ENCODE measurements around the gene ANKRD33B. TPM values are rescaled to one million over a fixed set of nuclear protein-coding genes. Genes with fewer than 3 reads are reported as not detected.

Gene ANKRD33B
- total RNA-seq, 1 experiment from 2014 or later = 6.9 TPM

DNA sequence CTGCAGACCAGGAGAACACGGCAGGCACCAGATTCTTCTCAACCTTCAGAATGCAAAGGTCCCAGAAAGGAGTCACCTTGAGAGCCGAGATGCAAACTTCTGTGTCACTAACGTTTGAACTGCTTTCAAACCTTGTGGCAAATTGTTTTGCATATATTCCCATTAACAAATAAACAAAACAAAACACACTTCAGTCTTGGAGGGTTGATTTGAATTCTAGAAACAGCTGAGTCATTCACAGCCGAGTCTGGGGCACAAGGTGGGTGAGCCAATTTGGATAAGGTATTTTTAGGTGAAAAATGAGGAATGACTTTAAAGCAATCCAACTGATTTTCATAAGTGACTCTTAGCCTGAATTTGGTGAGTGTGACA lies 38.8 kb upstream of the ANKRD33B start:
- TF ChIP-seq, protein P1, sequence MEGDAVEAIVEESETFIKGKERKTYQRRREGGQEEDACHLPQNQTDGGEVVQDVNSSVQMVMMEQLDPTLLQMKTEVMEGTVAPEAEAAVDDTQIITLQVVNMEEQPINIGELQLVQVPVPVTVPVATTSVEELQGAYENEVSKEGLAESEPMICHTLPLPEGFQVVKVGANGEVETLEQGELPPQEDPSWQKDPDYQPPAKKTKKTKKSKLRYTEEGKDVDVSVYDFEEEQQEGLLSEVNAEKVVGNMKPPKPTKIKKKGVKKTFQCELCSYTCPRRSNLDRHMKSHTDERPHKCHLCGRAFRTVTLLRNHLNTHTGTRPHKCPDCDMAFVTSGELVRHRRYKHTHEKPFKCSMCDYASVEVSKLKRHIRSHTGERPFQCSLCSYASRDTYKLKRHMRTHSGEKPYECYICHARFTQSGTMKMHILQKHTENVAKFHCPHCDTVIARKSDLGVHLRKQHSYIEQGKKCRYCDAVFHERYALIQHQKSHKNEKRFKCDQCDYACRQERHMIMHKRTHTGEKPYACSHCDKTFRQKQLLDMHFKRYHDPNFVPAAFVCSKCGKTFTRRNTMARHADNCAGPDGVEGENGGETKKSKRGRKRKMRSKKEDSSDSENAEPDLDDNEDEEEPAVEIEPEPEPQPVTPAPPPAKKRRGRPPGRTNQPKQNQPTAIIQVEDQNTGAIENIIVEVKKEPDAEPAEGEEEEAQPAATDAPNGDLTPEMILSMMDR (conservative IDR thresholded peaks at IDR 0.05) = no peak
- Histone ChIP-seq H3K18ac (ENCODE audit: insufficient read length, low read depth, low read length) (no peak overlapping the region), H2BK120ac (ENCODE audit: low read depth, low read length, poor library complexity, severe bottlenecking) (no peak overlapping the region), H2BK15ac (ENCODE audit: low read depth, low read length) (no peak overlapping the region), H3K23ac (ENCODE audit: insufficient read length, low read depth, low read length) (no peak overlapping the region), H3K9ac (ENCODE audit: extremely low read depth, insufficient read length, low read length) (no peak overlapping the region), H3K9me3 (ENCODE audit: control insufficient read depth, low read depth, low read length) (no peaks in the 10 kb centered on the region), H3K4me1 (ENCODE audit: insufficient read depth, low read length) (no peaks in the 10 kb centered on the region), H2AK5ac (ENCODE audit: insufficient read length, low read length) (no peak overlapping the region), H2BK12ac (ENCODE audit: insufficient read length, low read depth, low read length) (no peak overlapping the region), H3K27ac (ENCODE audit: insufficient read length, low read depth, low read length) (no peak overlapping the region), H3K79me1 (ENCODE audit: insufficient read depth, low read depth, low read length, poor library complexity, severe bottlenecking) (no peaks in the 10 kb centered on the region), H3K4ac (ENCODE audit: low read depth, low read length) (no peak overlapping the region), H3K79me2 (ENCODE audit: insufficient read depth, low read length) (no peaks in the 10 kb centered on the region), H4K20me1 (ENCODE audit: control insufficient read depth, insufficient read depth, insufficient read length) (no peaks in the 10 kb centered on the region), H4K8ac (replicated peaks; ENCODE audit: insufficient read length, low read depth, low read length) (no peak overlapping the region), H4K91ac (ENCODE audit: insufficient read length, low read depth, low read length) (no peak overlapping the region), H4K5ac (ENCODE audit: insufficient read length, low read depth, low read length) (no peak overlapping the region), H3K23me2 (ENCODE audit: insufficient read length, low read depth, low read length, poor library complexity, severe bottlenecking) (no peaks in the 10 kb centered on the region), H3K14ac (ENCODE audit: insufficient read depth, low read length) (no peak overlapping the region), H2BK20ac (ENCODE audit: low read depth, low read length, poor library complexity, severe bottlenecking) (no peak overlapping the region), H3T11ph (ENCODE audit: low read length) (no peak overlapping the region), H2BK5ac (ENCODE audit: insufficient read length, low read length) (no peak overlapping the region), H3K56ac (ENCODE audit: insufficient read length, low read depth, low read length) (no peak overlapping the region), H3K27me3 (ENCODE audit: insufficient read depth, low read length) (no peaks in the 10 kb centered on the region), H2AFZ (ENCODE audit: low read length) (no peak overlapping the region), H3K4me2 (ENCODE audit: insufficient read depth, insufficient read length, low read length) (no peak overlapping the region)
- Mint-ChIP-seq H3K4me3 (no peak overlapping the region), H3K27ac (no peak overlapping the region), H3K27me3 (ENCODE audit: low read depth) (peaks cover 7% of the 10 kb centered on the region), H3K9me3 (peaks cover 15 to 16% of the 10 kb centered on the region in 2 experiments; a peak in 4 of 5 replicates), H3K4me1 (peaks cover 29 to 35% of the 10 kb centered on the region in 2 experiments), H3K36me3 (ENCODE audit: insufficient read depth in 1 of 3, low read depth in 3 of 3) (peaks cover 2 to 15% (median 12%) of the 10 kb centered on the region in 3 experiments; a peak in 5 of 7 replicates)
- no peak for DNase-seq
- no CpG with 5 or more reads among the region's 4 CpGs for WGBS (ENCODE audit: extremely low coverage, insufficient read length, low lambda C conversion rate)
